PFSK-1 (cell line): ENCODE results near the gene MRPL55.

ENCODE experiments used
- FOXP2 ChIP-seq: optimal IDR thresholded peaks from 2 replicates; pipeline ENCODE3; 2011; ENCODE audit warnings: borderline replicate concordance, control low read depth, inconsistent platforms; ENCODE audit not compliant: insufficient read depth; ENCODE audit errors: extremely low read length, extremely low read depth
- SIN3A ChIP-seq: IDR thresholded peaks from 2 replicates; pipeline ENCODE4 v1.6.1; 2012; ENCODE audit warnings: mild to moderate bottlenecking, low read length, moderate library complexity, borderline replicate concordance; ENCODE audit not compliant: insufficient read depth

Gene MRPL55

GRCh38 chr1:228058172-228058948, 50.7 kb downstream of the MRPL55 start:
- TF ChIP-seq SIN3A (no peak), FOXP2 (no peak)
